Measurements from ENCODE around the gene ABHD14A.

Gene ABHD14A

GRCh38 chr3:51935886-51936755, 38.7 kb upstream of the ABHD14A start:
- Mint-ChIP-seq H3K27me3 (no peaks in the 10 kb centered on the region), H3K4me1 (ENCODE audit: low read depth in 2 of 2) (peaks cover 14 to 18% of the 10 kb centered on the region in 2 donors), H3K27ac (no peak overlapping the region), H3K36me3 (ENCODE audit: insufficient read depth) (peaks cover 21% of the 10 kb centered on the region), H3K9me3 (no peaks in the 10 kb centered on the region), H3K4me3 (no peak overlapping the region)
- no peak for ATAC-seq (replicated peaks)
- no peak for DNase-seq

- DNase-seq (no peak), ATAC-seq (replicated peaks) (no peak)
- Mint-ChIP-seq H3K27me3 (no peaks in the 10 kb centered on the region), H3K36me3 (ENCODE audit: insufficient read depth) (peaks cover 25% of the 10 kb centered on the region), H3K27ac (no peak overlapping the region), H3K4me1 (ENCODE audit: low read depth in 2 of 2) (peaks cover 18 to 27% of the 10 kb centered on the region in 2 donors), H3K4me3 (no peak overlapping the region), H3K9me3 (no peaks in the 10 kb centered on the region)
Measured at GRCh38 chr3:51937014-51937413, 37.9 kb upstream of the ABHD14A start.

- no peaks in the 10 kb centered on the region for H3K27me3 Mint-ChIP-seq
- H3K4me3 Mint-ChIP-seq, result no peak overlapping the region
- H3K36me3 Mint-ChIP-seq (ENCODE audit: insufficient read depth), result peaks cover 25% of the 10 kb centered on the region
- H3K27ac Mint-ChIP-seq, result peak overlapping the region in 1 of 2 donors; percentile 23
- ATAC-seq (replicated peaks) (no peak), DNase-seq (no peak)
- no peaks in the 10 kb centered on the region for H3K9me3 Mint-ChIP-seq
- H3K4me1 Mint-ChIP-seq (ENCODE audit: low read depth in 2 of 2), result peaks cover 26 to 31% of the 10 kb centered on the region in 2 donors
Measured at GRCh38 chr3:51937611-51938450, 37.0 kb upstream of the ABHD14A start.

GRCh38 chr3:51938780-51939425, 36.0 kb upstream of the ABHD14A start:
- Mint-ChIP-seq H3K27me3 (no peaks in the 10 kb centered on the region), H3K9me3 (no peaks in the 10 kb centered on the region), H3K4me3 (no peak overlapping the region), H3K27ac (no peak overlapping the region), H3K36me3 (ENCODE audit: insufficient read depth) (peaks cover 25% of the 10 kb centered on the region), H3K4me1 (ENCODE audit: low read depth in 2 of 2) (peaks cover 28 to 34% of the 10 kb centered on the region in 2 donors)
- ATAC-seq (replicated peaks), result no peak
- DNase-seq, result no peak

- Mint-ChIP-seq H3K27me3 (no peaks in the 10 kb centered on the region), H3K9me3 (no peaks in the 10 kb centered on the region), H3K27ac (peak overlapping the region; percentile 89 to 93), H3K36me3 (ENCODE audit: insufficient read depth) (peaks cover 15% of the 10 kb centered on the region), H3K4me1 (ENCODE audit: low read depth in 2 of 2) (peaks cover 28 to 34% of the 10 kb centered on the region in 2 donors), H3K4me3 (peak overlapping the region; percentile 86 to 92)
- DNase-seq, result no peak
- no peak for ATAC-seq (replicated peaks)
Measured at GRCh38 chr3:51940648-51941462, 34.0 kb upstream of the ABHD14A start.

GRCh38 chr3:51941463-51941797, 33.4 kb upstream of the ABHD14A start:
- Mint-ChIP-seq H3K27ac (peak overlapping the region; percentile 89 to 93), H3K27me3 (no peaks in the 10 kb centered on the region), H3K9me3 (no peaks in the 10 kb centered on the region), H3K4me3 (peak overlapping the region; percentile 86 to 92), H3K4me1 (ENCODE audit: low read depth in 2 of 2) (peaks cover 28 to 34% of the 10 kb centered on the region in 2 donors), H3K36me3 (ENCODE audit: insufficient read depth) (peaks cover 14% of the 10 kb centered on the region)
- DNase-seq (no peak), ATAC-seq (replicated peaks) (no peak)

GRCh38 chr3:51941798-51942602, 32.9 kb upstream of the ABHD14A start, which contains the start of the genes PARP3 and RRP9:
Gene PARP3 (plus strand): TSS chr3:51942363. CDS start chr3:51943356, 993 bp downstream.
Gene RRP9 (minus strand): TSS chr3:51941904. CDS start chr3:51941867, 37 bp downstream.
- Mint-ChIP-seq H3K27me3 (no peaks in the 10 kb centered on the region), H3K4me3 (peak within 1 kb of the TSS; percentile 86 to 92), H3K27ac (peak within 1 kb of the TSS; percentile 89 to 93), H3K9me3 (no peaks in the 10 kb centered on the region), H3K4me1 (ENCODE audit: low read depth in 2 of 2) (peaks cover 28 to 34% of the 10 kb centered on the region in 2 donors), H3K36me3 (ENCODE audit: insufficient read depth) (peaks cover 9% of the 10 kb centered on the region)
- peak; percentile 98 to 99 (median 99) for DNase-seq
- peak; percentile 90 for ATAC-seq (replicated peaks)

- H3K4me3 Mint-ChIP-seq, result peak overlapping the region; percentile 86 to 92
- DNase-seq, result peak in 1 of 3 experiments; percentile 43
Measured at GRCh38 chr3:51942603-51943450, 32.0 kb upstream of the ABHD14A start.

GRCh38 chr3:51943451-51944391, 31.1 kb upstream of the ABHD14A start:
- Mint-ChIP-seq H3K36me3 (ENCODE audit: insufficient read depth) (peaks cover 4% of the 10 kb centered on the region), H3K9me3 (no peaks in the 10 kb centered on the region), H3K27ac (peak overlapping the region; percentile 89 to 93), H3K27me3 (no peaks in the 10 kb centered on the region), H3K4me1 (ENCODE audit: low read depth in 2 of 2) (peaks cover 28 to 34% of the 10 kb centered on the region in 2 donors), H3K4me3 (peak overlapping the region in 1 of 2 donors; percentile 92)
- DNase-seq (no peak), ATAC-seq (replicated peaks) (no peak)

More at GRCh38 chr3:51942603-51943450, 32.0 kb upstream of the ABHD14A start:
- Mint-ChIP-seq H3K27me3 (no peaks in the 10 kb centered on the region), H3K9me3 (no peaks in the 10 kb centered on the region), H3K36me3 (ENCODE audit: insufficient read depth) (peaks cover 5% of the 10 kb centered on the region), H3K4me1 (ENCODE audit: low read depth in 2 of 2) (peaks cover 28 to 34% of the 10 kb centered on the region in 2 donors), H3K27ac (peak overlapping the region; percentile 89 to 93)
- ATAC-seq (replicated peaks), result no peak

GRCh38 chr3:51944451-51945021, 30.3 kb upstream of the ABHD14A start:
- ATAC-seq (replicated peaks) (no peak), DNase-seq (no peak)
- Mint-ChIP-seq H3K36me3 (ENCODE audit: insufficient read depth) (peaks cover 4% of the 10 kb centered on the region), H3K27ac (peak overlapping the region; percentile 89 to 93), H3K4me3 (peak overlapping the region in 1 of 2 donors; percentile 23), H3K4me1 (ENCODE audit: low read depth in 2 of 2) (peaks cover 25 to 27% of the 10 kb centered on the region in 2 donors), H3K9me3 (no peaks in the 10 kb centered on the region), H3K27me3 (no peaks in the 10 kb centered on the region)

Measured in effector memory CD8-positive, alpha-beta T cell (primary cell).